CD14-positive monocyte (primary cell): Measurements from ENCODE around the gene SYCP3. TPM values are rescaled to one million over a fixed set of nuclear protein-coding genes. Genes with fewer than 3 reads are reported as not detected.

Source experiments
- DNase-seq, 3 donors: peaks; one replicate each; pipeline ENCODE4 v3.0.0-alpha.2; 2011 to 2022
- H2AFZ ChIP-seq: 2 replicates; pipeline ENCODE4 v1.6.0; 2012; ENCODE audit warnings: mild to moderate bottlenecking, low read depth, low read length, inconsistent platforms; ENCODE audit not compliant: insufficient read depth, poor library complexity, severe bottlenecking
- H3K27ac ChIP-seq, 2 donors: 1 replicate in 1 of 2; 2 replicates in 1 of 2; pipeline ENCODE4 v1.5.1; 2012 to 2013; ENCODE audit warnings: low read length in 2 of 2, control low read depth in 1 of 2, inconsistent platforms in 1 of 2, low read depth in 1 of 2, mild to moderate bottlenecking in 1 of 2
- H3K27me3 ChIP-seq, 2 donors: one replicate each; pipeline versions ENCODE4 v1.6.0 to v1.6.1; 2011 to 2013; ENCODE audit warnings: low read length in 2 of 2; ENCODE audit not compliant: control insufficient read depth in 2 of 2, insufficient read depth in 2 of 2
- H3K36me3 ChIP-seq, 2 donors: replicated peaks in 1 of 2; 1 replicate in 1 of 2; 2 replicates in 1 of 2; pipeline versions ENCODE4 v1.5.1 to v1.6.1; 2012 to 2013; ENCODE audit warnings: low read length in 2 of 2, control low read depth in 1 of 2, inconsistent platforms in 1 of 2, mild to moderate bottlenecking in 1 of 2; ENCODE audit not compliant: insufficient read depth in 2 of 2, control insufficient read depth in 1 of 2
- H3K4me1 ChIP-seq, 2 donors: 1 replicate in 1 of 2; 2 replicates in 1 of 2; pipeline versions ENCODE4 v1.5.1 to v1.6.1; 2012 to 2013; ENCODE audit warnings: low read length in 2 of 2, control low read depth in 1 of 2, inconsistent platforms in 1 of 2, mild to moderate bottlenecking in 1 of 2, moderate library complexity in 1 of 2; ENCODE audit not compliant: insufficient read depth in 2 of 2, control insufficient read depth in 1 of 2
- H3K4me2 ChIP-seq: replicated peaks from 2 replicates; pipeline ENCODE3; 2012; ENCODE audit warnings: low read length, moderate library complexity, mild to moderate bottlenecking; ENCODE audit not compliant: poor library complexity, severe bottlenecking; ENCODE audit errors: extremely low read depth
- H3K4me3 ChIP-seq, 3 experiments: fragments of 200-600 bp in 1 of 3; sonication (generic) in 1 of 3; replicated peaks in 1 of 3; 1 replicate in 2 of 3; 2 replicates in 1 of 3; pipeline ENCODE4 v1.5.1; 2011 to 2013; ENCODE audit warnings: low read length in 3 of 3, mild to moderate bottlenecking in 3 of 3, control low read depth in 2 of 3, low read depth in 2 of 3, inconsistent platforms in 1 of 3, moderate library complexity in 1 of 3
- H3K79me2 ChIP-seq: 2 replicates; pipeline ENCODE4 v1.6.0; 2012; ENCODE audit warnings: mild to moderate bottlenecking, control low read depth, inconsistent platforms, low read length, moderate library complexity; ENCODE audit not compliant: insufficient read depth
- H3K9ac ChIP-seq: 2 replicates; pipeline ENCODE4 v1.6.0; 2017; ENCODE audit warnings: low read length, mild to moderate bottlenecking; ENCODE audit not compliant: insufficient read depth, poor library complexity, severe bottlenecking
- H3K9me3 ChIP-seq, 2 donors: replicated peaks in 1 of 2; 1 replicate in 1 of 2; 2 replicates in 1 of 2; pipeline versions ENCODE4 v1.5.1 to v1.6.1; 2012 to 2013; ENCODE audit warnings: low read length in 2 of 2, control low read depth in 1 of 2; ENCODE audit not compliant: control insufficient read depth in 1 of 2, insufficient read depth in 1 of 2
- H4K20me1 ChIP-seq: 2 replicates; pipeline ENCODE4 v1.6.0; 2012; ENCODE audit warnings: mild to moderate bottlenecking, low read length, control low read depth, moderate library complexity; ENCODE audit not compliant: insufficient read depth
- H3K27ac Mint-ChIP-seq, 7 donors: one replicate each; pipeline ENCODE4 v1.8.0; 2020; ENCODE audit warnings: mild to moderate bottlenecking in 7 of 7, mixed read lengths in 7 of 7, moderate library complexity in 6 of 7, inconsistent platforms in 2 of 7
- H3K27me3 Mint-ChIP-seq, 3 donors: one replicate each; pipeline ENCODE4 v1.8.0; 2021 to 2022; ENCODE audit warnings: low read depth in 3 of 3, mild to moderate bottlenecking in 3 of 3, mixed read lengths in 3 of 3, moderate library complexity in 3 of 3, inconsistent platforms in 1 of 3
- H3K36me3 Mint-ChIP-seq, 2 donors: one replicate each; pipeline ENCODE4 v1.8.0; 2020; ENCODE audit warnings: mixed read lengths in 2 of 2, inconsistent platforms in 1 of 2, mild to moderate bottlenecking in 1 of 2
- H3K4me1 Mint-ChIP-seq: one replicate; pipeline ENCODE4 v1.8.0; 2020; ENCODE audit warnings: mild to moderate bottlenecking, mixed read lengths
- H3K4me3 Mint-ChIP-seq, 2 donors: one replicate each; pipeline ENCODE4 v1.8.0; 2020; ENCODE audit warnings: mild to moderate bottlenecking in 2 of 2, mixed read lengths in 2 of 2, moderate library complexity in 1 of 2
- H3K9me3 Mint-ChIP-seq, 7 donors: one replicate each; pipeline ENCODE4 v1.8.0; 2020 to 2022; ENCODE audit warnings: mixed read lengths in 7 of 7, mild to moderate bottlenecking in 6 of 7, moderate library complexity in 6 of 7, inconsistent platforms in 2 of 7
- CTCF ChIP-seq: fragments of 200-600 bp; IDR thresholded peaks from one replicate; pipeline ENCODE4 v1.8.0; 2022; ENCODE audit warnings: antibody characterized with exemption, mild to moderate bottlenecking
- WGBS: methylation state at CpG from one replicate; pipeline ENCODE4 v1.1.5; 2013; ENCODE audit warnings: missing lambda C conversion rate; ENCODE audit not compliant: insufficient coverage; 5-methylcytosine and 5-hydroxymethylcytosine counted together
- intact Hi-C, 2 donors: fragments of 100-400 bp; cut with micrococcal nuclease; formaldehyde crosslinking; loops; one replicate each; pipeline versions ENCODE4 v1.15.0 to v1.15.1; 2023
- polyA plus RNA-seq, 3 donors: library from polyadenylated mRNA; depleted of rRNA in 1 of 3; unstranded in 2 of 3; stranded (reverse) in 1 of 3; fragments of 300-500 nt in 2 of 3; fragments of >200 nt in 1 of 3; fragmentation: Illumina TruSeq in 2 of 3; gene quantifications; 1 replicate in 2 of 3; 2 replicates in 1 of 3; pipeline ENCODE4 v1.2.3, GENCODE V29; 2012 to 2021

SYCP3 gene
- polyA plus RNA-seq, 3 donors: 0.15 TPM; not detected in 2

- Histone ChIP-seq H3K4me3 (no peak overlapping the region), H3K4me2 (no peak overlapping the region), H3K9ac (no peak overlapping the region), H3K9me3 (peaks cover 0 to 8% of the 10 kb centered on the region in 2 donors), H3K27ac (no peak overlapping the region), H2AFZ (no peak overlapping the region), H4K20me1 (no peaks in the 10 kb centered on the region), H3K27me3 (no peaks in the 10 kb centered on the region), H3K4me1 (no peaks in the 10 kb centered on the region), H3K36me3 (peaks cover 65 to 83% of the 10 kb centered on the region in 2 donors), H3K79me2 (no peaks in the 10 kb centered on the region)
- Mint-ChIP-seq H3K4me1 (no peaks in the 10 kb centered on the region), H3K4me3 (no peak overlapping the region), H3K9me3 (peaks cover 0 to 10% (median 4%) of the 10 kb centered on the region in 7 donors), H3K27me3 (peaks cover 0 to 2% (median 1%) of the 10 kb centered on the region in 3 donors), H3K27ac (no peak overlapping the region), H3K36me3 (peaks cover 74 to 87% of the 10 kb centered on the region in 2 donors)
- no peak for DNase-seq
- no CpG with 5 or more reads among the region's 5 CpGs for WGBS
- no peak for TF ChIP-seq CTCF
- intact Hi-C loops: no loop called here
Measured at GRCh38 chr12:101740980-101741379, 1.7 kb upstream of the SYCP3 start.

DNA sequence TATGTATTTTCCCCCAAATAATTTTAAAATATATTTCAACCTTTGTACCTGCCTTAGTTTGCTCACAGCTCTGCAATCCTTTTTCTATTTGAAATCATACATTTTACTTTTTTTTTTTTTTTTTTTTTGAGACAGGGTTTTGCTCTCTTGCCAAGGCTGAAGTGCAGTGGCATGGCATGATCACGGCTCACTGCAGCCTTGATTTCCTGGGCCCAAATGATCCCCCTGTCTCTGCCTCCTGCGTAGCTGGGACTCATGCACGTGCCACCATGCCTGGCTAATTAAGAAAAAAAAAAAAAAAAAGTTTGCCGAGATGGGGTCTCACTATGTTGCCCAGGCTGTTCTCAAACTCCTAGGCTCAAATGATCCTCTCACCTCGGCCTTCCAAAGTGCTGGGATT, 1.3 kb upstream of the SYCP3 start:
- intact Hi-C loops: no loop called here
- WGBS: 100% methylated on average over 2 of the region's 5 CpGs

More for the DNA sequence above, 1.3 kb upstream of the SYCP3 start:
- Histone ChIP-seq H3K36me3 (peaks cover 65 to 79% of the 10 kb centered on the region in 2 donors), H3K79me2 (no peaks in the 10 kb centered on the region), H3K27me3 (no peaks in the 10 kb centered on the region), H3K9ac (no peak overlapping the region), H3K9me3 (peaks cover 0 to 8% of the 10 kb centered on the region in 2 donors), H2AFZ (no peak overlapping the region), H3K4me2 (no peak overlapping the region), H3K27ac (no peak overlapping the region), H3K4me1 (no peaks in the 10 kb centered on the region), H3K4me3 (no peak overlapping the region), H4K20me1 (no peaks in the 10 kb centered on the region)
- H3K27me3 Mint-ChIP-seq: peaks cover 0 to 2% (median 1%) of the 10 kb centered on the region in 3 donors
- peaks cover 0 to 10% (median 4%) of the 10 kb centered on the region in 7 donors for H3K9me3 Mint-ChIP-seq
- peaks cover 70 to 83% of the 10 kb centered on the region in 2 donors for H3K36me3 Mint-ChIP-seq
- DNase-seq: no peak
- H3K4me1 Mint-ChIP-seq: no peaks in the 10 kb centered on the region
- no peak overlapping the region for H3K4me3 Mint-ChIP-seq
- no peak overlapping the region for H3K27ac Mint-ChIP-seq
- TF ChIP-seq CTCF: no peak
